HepG2 (cell line): ENCODE results near the gene GLYR1. TPM values are rescaled to one million over a fixed set of nuclear protein-coding genes. Genes with fewer than 3 reads are reported as not detected.
A peak's percentile ranks its signal among the peaks of the same experiment; 100 is the strongest.

ENCODE experiments used
- ARID2 ChIP-seq: sonication (generic); formaldehyde crosslinking; IDR thresholded peaks from 2 replicates; pipeline ENCODE4 v1.8.1; 2022; ENCODE audit warnings: mild to moderate bottlenecking, missing genetic modification reagents, borderline replicate concordance
- CBX1 ChIP-seq: IDR thresholded peaks from one replicate; pipeline ENCODE4 v1.6.1; 2016; ENCODE audit warnings: antibody characterized with exemption, low read depth
- CENPT ChIP-seq: sonication (generic); formaldehyde crosslinking; IDR thresholded peaks from 2 replicates; pipeline ENCODE4 v1.8.0; 2022; ENCODE audit warnings: low read depth, mild to moderate bottlenecking, moderate library complexity, missing genetic modification reagents
- EP300 ChIP-seq, 3 experiments: sonication (generic) in 1 of 3; formaldehyde crosslinking in 1 of 3; IDR thresholded peaks; 2 replicates each; pipeline versions ENCODE4 v1.5.1 to v1.6.1; 2011 to 2020; ENCODE audit warnings: low read depth in 2 of 3, low read length in 2 of 3, borderline replicate concordance in 1 of 3, improper control_type of control experiment in 1 of 3, mild to moderate bottlenecking in 1 of 3, missing genetic modification reagents in 1 of 3, moderate library complexity in 1 of 3
- GABPB1 ChIP-seq: IDR thresholded peaks from 2 replicates; pipeline ENCODE4 v1.6.1; 2016; ENCODE audit warnings: mild to moderate bottlenecking, missing genetic modification reagents, moderate library complexity, missing compliant biosample characterization
- IRX3 ChIP-seq: sonication (generic); formaldehyde crosslinking; IDR thresholded peaks from 2 replicates; pipeline ENCODE4 v1.8.1; 2023; ENCODE audit warnings: mild to moderate bottlenecking, low read depth, missing genetic modification reagents, borderline replicate concordance
- KDM6A ChIP-seq: IDR thresholded peaks from 2 replicates; pipeline ENCODE4 v1.6.1; 2016; ENCODE audit warnings: low read depth
- MAX ChIP-seq: IDR thresholded peaks from 2 replicates; pipeline ENCODE4 v1.6.1; 2012; ENCODE audit warnings: inconsistent platforms
- MBD4 ChIP-seq: IDR thresholded peaks from 2 replicates; pipeline ENCODE4 v1.6.1; 2012; ENCODE audit warnings: low read length, inconsistent platforms, borderline replicate concordance
- MBNL3 ChIP-seq: fragments of 250-450 bp; sonication (Bioruptor Pico); conservative IDR thresholded peaks from 2 replicates; pipeline ENCODE4 v1.8.0; 2022; ENCODE audit warnings: mild to moderate bottlenecking, inconsistent platforms
- MED8 ChIP-seq: sonication (generic); formaldehyde crosslinking; IDR thresholded peaks from 2 replicates; pipeline ENCODE4 v1.8.1; 2023; ENCODE audit warnings: mild to moderate bottlenecking, missing genetic modification reagents; ENCODE audit not compliant: insufficient replicate concordance
- NCOA5 ChIP-seq: sonication (generic); formaldehyde crosslinking; IDR thresholded peaks from 2 replicates; pipeline ENCODE4 v1.4.0; 2020; ENCODE audit warnings: missing genetic modification reagents
- PHF20 ChIP-seq: sonication (generic); formaldehyde crosslinking; IDR thresholded peaks from 2 replicates; pipeline ENCODE4 v1.5.0; 2020; ENCODE audit warnings: mild to moderate bottlenecking, missing genetic modification reagents
- PHF8 ChIP-seq: sonication (generic); formaldehyde crosslinking; IDR thresholded peaks from 2 replicates; pipeline ENCODE4 v1.5.0; 2020; ENCODE audit warnings: missing genetic modification reagents
- RCOR2 ChIP-seq: IDR thresholded peaks from 2 replicates; pipeline ENCODE4 v1.6.1; 2016; ENCODE audit warnings: missing biosample characterization, missing genetic modification reagents
- RNF2 ChIP-seq: fragments of 450-650 bp; conservative IDR thresholded peaks from 2 replicates; pipeline ENCODE4 v1.6.1; 2016; ENCODE audit warnings: low read depth
- SNAPC4 ChIP-seq: sonication (generic); formaldehyde crosslinking; IDR thresholded peaks from 2 replicates; pipeline ENCODE4 v1.4.0; 2020; ENCODE audit warnings: mild to moderate bottlenecking, missing genetic modification reagents
- SP2 ChIP-seq: sonication (generic); formaldehyde crosslinking; IDR thresholded peaks from 2 replicates; pipeline ENCODE4 v1.5.1; 2020; ENCODE audit warnings: mild to moderate bottlenecking, missing genetic modification reagents
- ZBTB25 ChIP-seq: IDR thresholded peaks from 2 replicates; pipeline ENCODE4 v1.6.1; 2018; ENCODE audit warnings: missing genetic modification reagents
- ZFP36L1 ChIP-seq: sonication (generic); formaldehyde crosslinking; IDR thresholded peaks from 2 replicates; pipeline ENCODE4 v1.8.0; 2022; ENCODE audit warnings: mild to moderate bottlenecking, missing genetic modification reagents, moderate library complexity
- ZNF367 ChIP-seq: sonication (generic); formaldehyde crosslinking; IDR thresholded peaks from 2 replicates; pipeline ENCODE4 v1.4.0; 2020; ENCODE audit warnings: missing genetic modification reagents, borderline replicate concordance
- ZNF749 ChIP-seq: sonication (generic); formaldehyde crosslinking; IDR thresholded peaks from 2 replicates; pipeline ENCODE4 v1.8.0; 2022; ENCODE audit warnings: mild to moderate bottlenecking, missing genetic modification reagents, moderate library complexity, borderline replicate concordance
- ZNF792 ChIP-seq: IDR thresholded peaks from 2 replicates; pipeline ENCODE4 v1.6.1; 2016
- ZSCAN21 ChIP-seq: sonication (generic); formaldehyde crosslinking; IDR thresholded peaks from 2 replicates; pipeline ENCODE4 v1.8.0; 2022; ENCODE audit warnings: mild to moderate bottlenecking, missing genetic modification reagents, moderate library complexity, borderline replicate concordance
- polyA plus RNA-seq, 8 experiments: library from polyadenylated mRNA; depleted of rRNA in 3 of 8; stranded (reverse) in 7 of 8; unstranded in 1 of 8; fragments of >200 nt; fragmentation: Illumina TruSeq in 4 of 8; extraction: Trizol in 4 of 8; gene quantifications; 2 replicates each; pipeline versions ENCODE4 v1.2.1 to v1.2.3, GENCODE V29; 2011 to 2016; ENCODE audit warnings: low read depth in 4 of 8, missing spikeins in 1 of 8, mixed read lengths in 1 of 8; ENCODE audit not compliant: insufficient read depth in 1 of 8
- total RNA-seq, 5 experiments: library from RNA; depleted of rRNA; stranded (reverse); fragments of >200 nt; fragmentation: Illumina TruSeq; extraction: Trizol; gene quantifications; 2 replicates each; pipeline ENCODE4 v1.2.3, GENCODE V29; 2016; ENCODE audit warnings: low read depth in 1 of 5

GLYR1 gene
- total and polyA plus RNA-seq, 2 of the 13 experiments (the other 11 are each of a cell fraction or from before 2014, with no cell fraction given): 28.3 to 48.7 TPM

- TF ChIP-seq ZBTB25 (CRISPR knock-in tag): no peak
- peak; percentile 63 for TF ChIP-seq CBX1
- no peak for TF ChIP-seq KDM6A (CRISPR knock-in tag)
- no peak for TF ChIP-seq EP300 (IDR thresholded peaks at IDR 0.05; ENCODE audit: low read depth in 2 of 2, low read length in 2 of 2)
- TF ChIP-seq EP300 (CRISPR knock-in tag; IDR thresholded peaks at IDR 0.05; ENCODE audit: borderline replicate concordance): no peak
- no peak for TF ChIP-seq CENPT (CRISPR knock-in tag)
- TF ChIP-seq ZNF367: no peak
- TF ChIP-seq ARID2: no peak
- no peak for TF ChIP-seq NCOA5 (CRISPR knock-in tag)
- TF ChIP-seq SP2 (CRISPR knock-in tag): 0 out of 2 replicates have a peak, but pooled peaks have one; percentile 42
- TF ChIP-seq MAX: peak; percentile 22; the same call in 1 of the 2 replicates
- no peak for TF ChIP-seq MBNL3
- TF ChIP-seq PHF8 (CRISPR knock-in tag): 0 out of 2 replicates have a peak, but pooled peaks have one; percentile 32
- TF ChIP-seq GABPB1 (CRISPR knock-in tag): peak; percentile 84
- TF ChIP-seq ZFP36L1 (CRISPR knock-in tag): no peak
- no peak for TF ChIP-seq ZNF792 (CRISPR knock-in tag)
- TF ChIP-seq RNF2: no peak
- no peak for TF ChIP-seq ZNF749 (CRISPR knock-in tag)
- no peak for TF ChIP-seq MED8 (CRISPR knock-in tag)
- peak; percentile 77 for TF ChIP-seq PHF20
- TF ChIP-seq SNAPC4 (CRISPR knock-in tag): no peak
- TF ChIP-seq RCOR2 (CRISPR knock-in tag): no peak
- no peak for TF ChIP-seq MBD4
- no peak for TF ChIP-seq IRX3 (CRISPR knock-in tag)
- TF ChIP-seq ZSCAN21 (CRISPR knock-in tag): no peak
Measured at GRCh38 chr16:4800290-4801041, 46.6 kb downstream of the GLYR1 start (continued).
